Activated gamma-delta T cell treated with Interleukin-2 at 50 U/mL for 16 hours (primary cell): ENCODE data around the gene TMEM151B.

Source experiments
- DNase-seq: peaks from one replicate; pipeline ENCODE4 v3.0.0-alpha.2; 2020

Gene TMEM151B

GRCh38 chr6:44233567-44234100 is 36.6 kb upstream of the TMEM151B start:
- DNase-seq = no peak

GRCh38 chr6:44234101-44235025 is 35.9 kb upstream of the TMEM151B start:
- DNase-seq = no peak

- DNase-seq = no peak
Measured at GRCh38 chr6:44235269-44235668, 35.0 kb upstream of the TMEM151B start.

- DNase-seq = no peak
Measured at GRCh38 chr6:44235891-44236516, 34.2 kb upstream of the TMEM151B start.

- DNase-seq = peak; percentile 58
Measured at GRCh38 chr6:44237021-44237812, 33.0 kb upstream of the TMEM151B start.

- DNase-seq = peak; percentile 78
Measured at GRCh38 chr6:44237813-44238433, 32.3 kb upstream of the TMEM151B start.

- DNase-seq = no peak
Measured at GRCh38 chr6:44238687-44239350, 31.4 kb upstream of the TMEM151B start.

- no peak for DNase-seq
Measured at GRCh38 chr6:44243345-44243744, 26.9 kb upstream of the TMEM151B start.

- no peak for DNase-seq
Measured at GRCh38 chr6:44245391-44245911, 24.8 kb upstream of the TMEM151B start.

GRCh38 chr6:44245912-44246662 is 24.2 kb upstream of the TMEM151B start:
- DNase-seq = peak; percentile 75

GRCh38 chr6:44246663-44247337 is 23.4 kb upstream of the TMEM151B start, which contains the start of gene HSP90AB1:
HSP90AB1 (plus strand) TSS chr6:44247101; CDS start chr6:44248630, 1,529 bp downstream.
- peak; percentile 92 for DNase-seq

GRCh38 chr6:44247338-44248302 is 22.6 kb upstream of the TMEM151B start:
- DNase-seq = peak; percentile 91

- DNase-seq = no peak
Measured at GRCh38 chr6:44248579-44248978, 21.7 kb upstream of the TMEM151B start.

GRCh38 chr6:44249082-44249748 is 21.0 kb upstream of the TMEM151B start:
- DNase-seq = no peak

- no peak for DNase-seq
Measured at GRCh38 chr6:44250067-44250717, 20.1 kb upstream of the TMEM151B start.

- DNase-seq = no peak
Measured at GRCh38 chr6:44250718-44251123, 19.5 kb upstream of the TMEM151B start.

- no peak for DNase-seq
Measured at GRCh38 chr6:44251576-44252524, 18.4 kb upstream of the TMEM151B start.
